H1 (cell line): ENCODE data around the gene CDK5RAP2. TPM values are rescaled to one million over a fixed set of nuclear protein-coding genes. Genes with fewer than 3 reads are reported as not detected.

Experiments used
- CTCF ChIA-PET: fragments of 300-600 bp; sonication (Branson Sonifier 250); formaldehyde crosslinking; loops from one replicate; lab custom pipeline; 2021; ENCODE audit not compliant: partially characterized antibody; lab: Charles Lee
- POLR2A ChIA-PET: fragments of 300-600 bp; sonication (Branson Sonifier 250); formaldehyde crosslinking; loops from one replicate; lab custom pipeline; 2021; ENCODE audit warnings: inconsistent platforms; ENCODE audit not compliant: partially characterized antibody; lab: Charles Lee
- DNase-seq, 2 experiments: peaks; one replicate each; pipeline versions ENCODE4 v3.0.0 to v3.0.0-alpha.2; 2010 to 2022; ENCODE audit warnings: low spot score in 2 of 2, low read depth in 1 of 2, mixed read lengths in 1 of 2
- FAIRE-seq: peaks from 2 replicates; lab custom pipeline; 2011; peaks lifted over from hg19 to GRCh38; lab: Jason Lieb, UNC
- H2AFZ ChIP-seq: 2 replicates; pipeline ENCODE4 v1.8.1; 2012; ENCODE audit warnings: low read length, inconsistent platforms
- H2AK5ac ChIP-seq: 2 replicates; pipeline ENCODE4 v1.6.1; 2013; ENCODE audit warnings: low read depth, low read length
- H2BK120ac ChIP-seq: replicated peaks from 2 replicates; pipeline ENCODE3; 2013; ENCODE audit warnings: low read depth, low read length, inconsistent platforms
- H2BK12ac ChIP-seq: 2 replicates; pipeline ENCODE4 v1.6.1; 2013; ENCODE audit warnings: low read depth, low read length
- H2BK15ac ChIP-seq: 2 replicates; pipeline ENCODE4 v1.6.1; 2013; ENCODE audit warnings: low read length
- H2BK20ac ChIP-seq: 2 replicates; pipeline ENCODE4 v1.6.1; 2013; ENCODE audit warnings: low read length
- H2BK5ac ChIP-seq: 2 replicates; pipeline ENCODE4 v1.6.1; 2013; ENCODE audit warnings: low read depth, low read length
- H3K14ac ChIP-seq: 2 replicates; pipeline ENCODE4 v1.6.1; 2013; ENCODE audit warnings: inconsistent platforms; ENCODE audit not compliant: insufficient read length
- H3K18ac ChIP-seq: 2 replicates; pipeline ENCODE4 v1.6.1; 2013; ENCODE audit warnings: low read length; ENCODE audit errors: extremely low read depth
- H3K23ac ChIP-seq: 2 replicates; pipeline ENCODE4 v1.6.1; 2013; ENCODE audit warnings: inconsistent platforms; ENCODE audit not compliant: insufficient read length
- H3K23me2 ChIP-seq: 2 replicates; pipeline ENCODE4 v1.6.1; 2013; ENCODE audit warnings: low read depth, low read length
- H3K27ac ChIP-seq: 2 replicates; pipeline ENCODE4 v1.6.1; 2011; ENCODE audit warnings: low read depth, low read length, inconsistent platforms
- H3K27me3 ChIP-seq, 4 experiments: replicated peaks in 1 of 4; 1 replicate in 1 of 4; 2 replicates in 3 of 4; pipeline versions ENCODE4 v1.6.1 to v1.8.1; 2011 to 2013; ENCODE audit warnings: low read length in 3 of 4, mild to moderate bottlenecking in 3 of 4, inconsistent platforms in 2 of 4, mixed read lengths in 2 of 4, moderate library complexity in 1 of 4; ENCODE audit not compliant: control insufficient read depth in 3 of 4, insufficient read depth in 3 of 4; ENCODE audit errors: extremely low read depth in 1 of 4
- H3K36me3 ChIP-seq, 4 experiments: 2 replicates each; pipeline versions ENCODE4 v1.6.1 to v1.8.1; 2011 to 2013; ENCODE audit warnings: mild to moderate bottlenecking in 4 of 4, low read length in 3 of 4, moderate library complexity in 2 of 4, control low read depth in 1 of 4, inconsistent platforms in 1 of 4; ENCODE audit not compliant: insufficient read depth in 4 of 4, control insufficient read depth in 2 of 4
- H3K4ac ChIP-seq: replicated peaks from 2 replicates; pipeline ENCODE3; 2013; ENCODE audit warnings: low read length, low read depth, mixed read lengths, inconsistent platforms; ENCODE audit not compliant: insufficient read length
- H3K4me1 ChIP-seq, 4 experiments: replicated peaks in 1 of 4; 1 replicate in 1 of 4; 2 replicates in 3 of 4; pipeline versions ENCODE4 v1.6.1 to v1.8.1; 2011 to 2013; ENCODE audit warnings: low read length in 3 of 4, inconsistent platforms in 2 of 4, mixed read lengths in 1 of 4; ENCODE audit not compliant: insufficient read depth in 4 of 4, control insufficient read depth in 3 of 4
- H3K4me2 ChIP-seq, 2 experiments: 2 replicates each; pipeline versions ENCODE4 v1.6.1 to v1.8.1; 2011 to 2013; ENCODE audit warnings: low read depth in 2 of 2, low read length in 2 of 2, control low read depth in 1 of 2, inconsistent platforms in 1 of 2, mild to moderate bottlenecking in 1 of 2; ENCODE audit not compliant: insufficient read depth in 1 of 2
- H3K4me3 ChIP-seq, 4 experiments: fragments of 200-600, 300-600 bp in 1 of 4; sonication (generic), shearing (Covaris generic), sonication (Bioruptor Twin) in 1 of 4; 2 replicates each; pipeline versions ENCODE4 v1.5.1 to v1.8.1; 2011 to 2016; ENCODE audit warnings: low read length in 4 of 4, low read depth in 3 of 4, control low read depth in 2 of 4, inconsistent platforms in 2 of 4, mild to moderate bottlenecking in 2 of 4, mixed read lengths in 1 of 4, moderate library complexity in 1 of 4; ENCODE audit not compliant: insufficient read depth in 2 of 4; ENCODE audit errors: extremely low read depth in 1 of 4
- H3K56ac ChIP-seq: replicated peaks from 2 replicates; pipeline ENCODE3; 2013; ENCODE audit warnings: low read depth, mild to moderate bottlenecking, mixed read lengths, low read length, inconsistent platforms; ENCODE audit not compliant: insufficient read length
- H3K79me1 ChIP-seq: 2 replicates; pipeline ENCODE4 v1.6.1; 2013; ENCODE audit warnings: low read depth, low read length, control low read depth
- H3K79me2 ChIP-seq, 2 experiments: 2 replicates each; pipeline versions ENCODE4 v1.6.1 to v1.8.1; 2012 to 2013; ENCODE audit warnings: low read length in 2 of 2, mild to moderate bottlenecking in 2 of 2, inconsistent platforms in 1 of 2; ENCODE audit not compliant: insufficient read depth in 2 of 2, control insufficient read depth in 1 of 2
- H3K9ac ChIP-seq, 4 experiments: replicated peaks in 1 of 4; 1 replicate in 1 of 4; 2 replicates in 3 of 4; pipeline versions ENCODE4 v1.6.1 to v1.8.1; 2011 to 2013; ENCODE audit warnings: low read depth in 3 of 4, low read length in 3 of 4, control low read depth in 2 of 4, mild to moderate bottlenecking in 2 of 4, moderate library complexity in 2 of 4, inconsistent platforms in 1 of 4; ENCODE audit errors: extremely low read depth in 1 of 4
- H3K9me3 ChIP-seq, 2 experiments: 2 replicates each; pipeline versions ENCODE4 v1.6.1 to v1.8.1; 2012 to 2013; ENCODE audit warnings: mild to moderate bottlenecking in 2 of 2, moderate library complexity in 2 of 2, control low read depth in 1 of 2, inconsistent platforms in 1 of 2, low read depth in 1 of 2, low read length in 1 of 2, mixed read lengths in 1 of 2; ENCODE audit not compliant: insufficient read depth in 2 of 2
- H4K20me1 ChIP-seq, 2 experiments: replicated peaks in 1 of 2; 2 replicates each; pipeline versions ENCODE3 to v1.8.1; 2011 to 2013; ENCODE audit warnings: inconsistent platforms in 2 of 2, low read length in 2 of 2, mild to moderate bottlenecking in 1 of 2; ENCODE audit not compliant: insufficient read depth in 2 of 2, control insufficient read depth in 1 of 2
- H4K5ac ChIP-seq: 2 replicates; pipeline ENCODE4 v1.6.1; 2013; ENCODE audit warnings: low read length, low read depth, mixed read lengths, inconsistent platforms; ENCODE audit not compliant: insufficient read length
- H4K8ac ChIP-seq: 2 replicates; pipeline ENCODE4 v1.8.0; 2013; ENCODE audit warnings: mild to moderate bottlenecking, moderate library complexity, low read length, inconsistent platforms; ENCODE audit not compliant: insufficient read depth; ENCODE audit errors: extremely low read depth
- H4K91ac ChIP-seq: replicated peaks from 2 replicates; pipeline ENCODE3; 2013; ENCODE audit warnings: low read length, mixed read lengths, inconsistent platforms; ENCODE audit not compliant: insufficient read length
- CBX5 ChIP-seq: fragments of 300-800, 300-1000 bp; sonication (generic); IDR thresholded peaks from 2 replicates; pipeline ENCODE4 v1.7.1; 2016; ENCODE audit warnings: antibody characterized with exemption, low read length, low read depth
- TEAD4 ChIP-seq: IDR thresholded peaks from 2 replicates; pipeline ENCODE4 v1.6.1; 2012; ENCODE audit warnings: low read depth, low read length, inconsistent platforms, mixed read lengths
- WGBS, 2 experiments: shearing (Covaris generic) in 1 of 2; methylation state at CpG; one replicate each; pipeline versions ENCODE4 v1.1.6 to v1.1.7; 2013 to 2015; ENCODE audit warnings: low lambda C conversion rate in 2 of 2, mixed read lengths in 2 of 2, inconsistent platforms in 1 of 2, low coverage in 1 of 2, missing lambda C conversion rate in 1 of 2; ENCODE audit not compliant: insufficient replicate concordance in 2 of 2, insufficient coverage in 1 of 2, insufficient read length in 1 of 2; ENCODE audit errors: extremely low coverage in 1 of 2, missing lambda C conversion rate in 1 of 2; 5-methylcytosine and 5-hydroxymethylcytosine counted together
- polyA plus RNA-seq, 7 experiments: library from polyadenylated mRNA; depleted of rRNA in 3 of 7; stranded (reverse) in 5 of 7; unstranded in 2 of 7; fragments of >200 nt in 5 of 7; fragments of 200-250 nt in 2 of 7; gene quantifications; 1 replicate in 5 of 7; 2 replicates in 1 of 7; 4 replicates in 1 of 7; pipeline versions ENCODE4 v1.2.1 to v1.2.3, GENCODE V29; 2011 to 2013; ENCODE audit warnings: missing spikeins in 2 of 7, mixed read lengths in 2 of 7
- total RNA-seq: library from RNA; stranded (reverse); fragmentation: NEBNext Ultra II Directional; extraction: Animal tissue kit (Norgen Biotek cat#: 25700); gene quantifications from 2 replicates; pipeline ENCODE4 v1.2.1, GENCODE V29; 2021

The CDK5RAP2 gene
- total and polyA plus RNA-seq, 2 of the 8 experiments (the other 6 are each of a cell fraction or from before 2014, with no cell fraction given) = 19.8 to 49.4 TPM

GRCh38 chr9:120365386-120365785 is 214.6 kb downstream of the CDK5RAP2 start:
- Histone ChIP-seq H3K9ac (no peak overlapping the region), H2BK120ac (no peak overlapping the region), H4K5ac (no peak overlapping the region), H2BK20ac (no peak overlapping the region), H3K27me3 (no peaks in the 10 kb centered on the region), H3K23ac (no peak overlapping the region), H2BK15ac (no peak overlapping the region), H2AK5ac (no peak overlapping the region), H4K91ac (no peak overlapping the region), H3K4me2 (no peak overlapping the region), H2AFZ (no peak overlapping the region), H3K56ac (no peak overlapping the region), H4K20me1 (no peaks in the 10 kb centered on the region), H3K14ac (no peak overlapping the region), H3K4ac (no peak overlapping the region), H2BK12ac (no peak overlapping the region), H3K4me1 (peaks cover 0 to 9% (median 0%) of the 10 kb centered on the region in 4 experiments; a peak in 1 of 7 replicates), H3K4me3 (no peak overlapping the region), H3K23me2 (no peaks in the 10 kb centered on the region), H3K79me2 (no peaks in the 10 kb centered on the region), H3K27ac (no peak overlapping the region), H3K79me1 (no peaks in the 10 kb centered on the region), H3K18ac (no peak overlapping the region), H3K36me3 (no peaks in the 10 kb centered on the region), H2BK5ac (no peak overlapping the region), H3K9me3 (no peaks in the 10 kb centered on the region), H4K8ac (no peak overlapping the region)
- 50% methylated on average over 1 of the region's 1 CpG; no CpG with 5 or more reads in 1 of the 2 experiments for WGBS, 2 experiments
- no peak for DNase-seq
- ChIA-PET CTCF (interaction anchor here (1.2 to 1.5 kb wide), 4 partner anchors 10 to 16 kb away, joined by 3 to 5 read pairs (median 4); no protein-coding TSS in a partner anchor), POLR2A (no interaction called here)
- FAIRE-seq = no peak
- TF ChIP-seq CBX5 = no peak
- no peak for TF ChIP-seq TEAD4
